ENCODE data around the gene MAEL.
A peak's percentile ranks its signal among the peaks of the same experiment; 100 is the strongest.

MAEL gene

GRCh38 chr1:167056529-167057231 is 67.6 kb downstream of the MAEL start:
- no peaks in the 10 kb centered on the region for H3K4me1 ChIP-seq
- TF ChIP-seq CTCF (IDR thresholded peaks at IDR 0.05; ENCODE audit: low read depth, low read length), result no peak
- no peak overlapping the region for H3K4me3 ChIP-seq (ENCODE audit: low read depth, low read length)
- no peaks in the 10 kb centered on the region for H3K36me3 ChIP-seq
- DNase-seq, result no peak
- H3K9me3 ChIP-seq, result no peaks in the 10 kb centered on the region
- H3K27me3 ChIP-seq, result no peaks in the 10 kb centered on the region

GRCh38 chr1:167057241-167057688 is 68.2 kb downstream of the MAEL start:
- Histone ChIP-seq H3K9me3 (no peaks in the 10 kb centered on the region), H3K36me3 (no peaks in the 10 kb centered on the region), H3K4me3 (ENCODE audit: low read depth, low read length) (no peak overlapping the region), H3K4me1 (no peaks in the 10 kb centered on the region), H3K27me3 (no peaks in the 10 kb centered on the region)
- peak; percentile 42 for DNase-seq
- TF ChIP-seq CTCF (IDR thresholded peaks at IDR 0.05; ENCODE audit: low read depth, low read length), result peak; percentile 65

GRCh38 chr1:167059045-167059808 is 70.1 kb downstream of the MAEL start:
- DNase-seq, result peak; percentile 73
- Histone ChIP-seq H3K27me3 (no peaks in the 10 kb centered on the region), H3K4me1 (no peaks in the 10 kb centered on the region), H3K9me3 (no peaks in the 10 kb centered on the region), H3K4me3 (ENCODE audit: low read depth, low read length) (no peak overlapping the region), H3K36me3 (no peaks in the 10 kb centered on the region)
- peak; percentile 98 for TF ChIP-seq CTCF (IDR thresholded peaks at IDR 0.05; ENCODE audit: low read depth, low read length)

- H3K36me3 ChIP-seq, result no peaks in the 10 kb centered on the region
- no peak for TF ChIP-seq CTCF (IDR thresholded peaks at IDR 0.05; ENCODE audit: low read depth, low read length)
- DNase-seq, result no peak
- H3K9me3 ChIP-seq, result no peaks in the 10 kb centered on the region
- H3K4me3 ChIP-seq (ENCODE audit: low read depth, low read length), result no peak overlapping the region
- H3K4me1 ChIP-seq, result no peaks in the 10 kb centered on the region
- no peaks in the 10 kb centered on the region for H3K27me3 ChIP-seq
These were observed 70.7 kb downstream of the MAEL start for GRCh38 chr1:167059809-167060107.

- DNase-seq, result no peak
- H3K4me3 ChIP-seq (ENCODE audit: low read depth, low read length), result no peak overlapping the region
- H3K36me3 ChIP-seq, result no peaks in the 10 kb centered on the region
- no peaks in the 10 kb centered on the region for H3K9me3 ChIP-seq
- no peaks in the 10 kb centered on the region for H3K4me1 ChIP-seq
- TF ChIP-seq CTCF (IDR thresholded peaks at IDR 0.05; ENCODE audit: low read depth, low read length), result peak; percentile 32
- no peaks in the 10 kb centered on the region for H3K27me3 ChIP-seq
These were observed 71.3 kb downstream of the MAEL start for GRCh38 chr1:167060141-167061072.

All from BE2C (cell line).